Activated CD4-positive, alpha-beta T cell treated with anti-CD3 and anti-CD28 coated beads, Interleukin-2, amount 10 ng/mL, durations not matched to agents 7 days and 5 days (primary cell): Measurements from ENCODE around the gene SECISBP2L. TPM values are rescaled to one million over a fixed set of nuclear protein-coding genes. Genes with fewer than 3 reads are reported as not detected.

Source experiments
- CTCF ChIA-PET: fragments of 350-600 bp; sonication (Branson Sonifier 250); formaldehyde crosslinking; loops from one replicate; lab custom pipeline; 2021; ENCODE audit warnings: antibody characterized with exemption; lab: Charles Lee
- POLR2A ChIA-PET: fragments of 350-600 bp; sonication (Branson Sonifier 250); formaldehyde crosslinking; loops from one replicate; lab custom pipeline; 2021; ENCODE audit warnings: antibody characterized with exemption; lab: Charles Lee
- DNase-seq: peaks from one replicate; pipeline ENCODE4 v3.0.0-alpha.2; 2020
- H3K27ac Mint-ChIP-seq: one replicate; pipeline ENCODE4 v1.8.0; 2021; ENCODE audit warnings: mild to moderate bottlenecking, moderate library complexity, mixed read lengths
- H3K27me3 Mint-ChIP-seq: one replicate; pipeline ENCODE4 v1.8.0; 2021; ENCODE audit warnings: mixed read lengths
- H3K36me3 Mint-ChIP-seq: one replicate; pipeline ENCODE4 v1.8.0; 2021; ENCODE audit warnings: low read depth, mixed read lengths
- H3K4me1 Mint-ChIP-seq: one replicate; pipeline ENCODE4 v1.8.0; 2021; ENCODE audit warnings: mixed read lengths
- H3K4me3 Mint-ChIP-seq: one replicate; pipeline ENCODE4 v1.8.0; 2021; ENCODE audit warnings: mild to moderate bottlenecking, moderate library complexity, mixed read lengths
- H3K9me3 Mint-ChIP-seq: one replicate; pipeline ENCODE4 v1.8.0; 2021; ENCODE audit warnings: mixed read lengths
- total RNA-seq, 2 experiments: library from RNA; stranded (reverse); gene quantifications; one replicate each; pipeline ENCODE4 v1.2.3, GENCODE V29; 2021

The SECISBP2L gene
- total RNA-seq, 2 experiments from 2014 or later, result 29.2 to 35.8 TPM

- Mint-ChIP-seq H3K4me1 (peaks cover 3% of the 10 kb centered on the region), H3K27ac (no peak overlapping the region), H3K36me3 (peaks cover 27% of the 10 kb centered on the region), H3K27me3 (no peaks in the 10 kb centered on the region), H3K4me3 (no peak overlapping the region), H3K9me3 (no peaks in the 10 kb centered on the region)
- ChIA-PET POLR2A (no interaction called here), CTCF (interaction anchor here (0.8 kb wide), 1 partner anchor 11 kb away, joined by 3 read pairs; no protein-coding TSS in a partner anchor)
- no peak for DNase-seq
Observed at GRCh38 chr15:49031804-49032203, 14.4 kb downstream of the SECISBP2L start.

- DNase-seq, result no peak
- peaks cover 13% of the 10 kb centered on the region for H3K4me1 Mint-ChIP-seq
- H3K9me3 Mint-ChIP-seq, result no peaks in the 10 kb centered on the region
- CTCF ChIA-PET, result no interaction called here
- no peaks in the 10 kb centered on the region for H3K27me3 Mint-ChIP-seq
- H3K27ac Mint-ChIP-seq, result no peak overlapping the region
- POLR2A ChIA-PET, result no interaction called here
- no peak overlapping the region for H3K4me3 Mint-ChIP-seq
- H3K36me3 Mint-ChIP-seq, result peaks cover 40% of the 10 kb centered on the region
Observed at GRCh38 chr15:49026700-49027099, 19.5 kb downstream of the SECISBP2L start.

- H3K4me3 Mint-ChIP-seq, result no peak overlapping the region
- H3K27me3 Mint-ChIP-seq, result no peaks in the 10 kb centered on the region
Observed at GRCh38 chr15:49024840-49025239, 21.4 kb downstream of the SECISBP2L start.

GRCh38 chr15:49023354-49023753 is 22.9 kb downstream of the SECISBP2L start:
- CTCF ChIA-PET, result no interaction called here
- Mint-ChIP-seq H3K4me3 (no peak overlapping the region), H3K27ac (no peak overlapping the region), H3K9me3 (no peaks in the 10 kb centered on the region), H3K27me3 (no peaks in the 10 kb centered on the region), H3K36me3 (peaks cover 43% of the 10 kb centered on the region), H3K4me1 (peaks cover 13% of the 10 kb centered on the region)
- DNase-seq, result no peak
- POLR2A ChIA-PET, result no interaction called here

More at GRCh38 chr15:49024840-49025239, 21.4 kb downstream of the SECISBP2L start:
- POLR2A ChIA-PET, result no interaction called here
- CTCF ChIA-PET, result no interaction called here
- H3K36me3 Mint-ChIP-seq, result peaks cover 43% of the 10 kb centered on the region
- peaks cover 13% of the 10 kb centered on the region for H3K4me1 Mint-ChIP-seq
- DNase-seq, result no peak
- H3K9me3 Mint-ChIP-seq, result no peaks in the 10 kb centered on the region
- H3K27ac Mint-ChIP-seq, result no peak overlapping the region

DNA sequence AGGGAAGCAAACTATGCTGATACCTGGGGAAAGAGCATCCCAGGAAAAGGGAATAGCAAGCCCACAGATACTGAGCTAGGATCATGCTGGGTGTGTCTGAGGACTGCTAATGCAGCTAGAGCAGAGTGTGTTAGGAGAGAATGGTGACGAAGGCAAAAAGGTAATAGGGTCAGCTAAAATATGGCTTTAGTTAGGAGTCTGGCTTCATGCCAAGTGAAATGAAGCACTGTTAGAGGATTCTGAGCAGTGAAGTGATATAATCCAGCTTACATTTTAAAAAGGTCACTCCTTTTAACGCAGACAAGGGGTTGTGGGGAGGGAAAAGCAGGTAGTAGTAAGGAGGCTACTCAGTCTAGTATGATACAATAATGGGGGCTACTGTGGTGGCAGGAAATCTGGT is 30.4 kb downstream of the SECISBP2L start:
- POLR2A ChIA-PET, result no interaction called here
- Mint-ChIP-seq H3K4me1 (no peaks in the 10 kb centered on the region), H3K27me3 (no peaks in the 10 kb centered on the region), H3K27ac (no peak overlapping the region), H3K9me3 (no peaks in the 10 kb centered on the region), H3K36me3 (peaks cover 32% of the 10 kb centered on the region), H3K4me3 (no peak overlapping the region)
- CTCF ChIA-PET, result interaction anchor here (1.5 kb wide), 1 partner anchor 20 kb away, joined by 3 read pairs; no protein-coding TSS in a partner anchor
- no peak for DNase-seq

DNA sequence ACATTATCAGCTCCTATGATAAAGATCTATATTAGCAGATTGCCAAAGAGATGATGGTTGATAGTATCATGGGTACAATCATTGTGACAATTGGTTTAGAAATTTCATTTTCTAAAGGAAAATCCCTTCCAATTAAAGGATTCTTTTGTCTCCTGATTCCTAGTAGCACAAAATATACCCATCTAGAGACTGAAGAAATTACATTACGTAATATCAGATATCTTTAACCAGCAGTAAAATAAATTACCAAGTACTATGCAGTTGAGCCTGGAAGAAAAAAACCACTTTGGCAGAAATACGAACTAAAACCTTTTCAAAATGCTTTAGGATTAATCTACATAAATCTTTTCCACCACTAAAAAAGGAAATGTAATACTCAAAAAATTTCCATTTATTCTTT is 46.9 kb downstream of the SECISBP2L start:
- Mint-ChIP-seq H3K9me3 (peaks cover 8% of the 10 kb centered on the region), H3K27ac (no peak overlapping the region), H3K4me1 (no peaks in the 10 kb centered on the region), H3K4me3 (no peak overlapping the region), H3K36me3 (peaks cover 24% of the 10 kb centered on the region), H3K27me3 (no peaks in the 10 kb centered on the region)
- CTCF ChIA-PET, result interaction anchor here (1.0 kb wide), 1 partner anchor 23 kb away, joined by 4 read pairs; no protein-coding TSS in a partner anchor
- no peak for DNase-seq
- POLR2A ChIA-PET, result no interaction called here

DNA sequence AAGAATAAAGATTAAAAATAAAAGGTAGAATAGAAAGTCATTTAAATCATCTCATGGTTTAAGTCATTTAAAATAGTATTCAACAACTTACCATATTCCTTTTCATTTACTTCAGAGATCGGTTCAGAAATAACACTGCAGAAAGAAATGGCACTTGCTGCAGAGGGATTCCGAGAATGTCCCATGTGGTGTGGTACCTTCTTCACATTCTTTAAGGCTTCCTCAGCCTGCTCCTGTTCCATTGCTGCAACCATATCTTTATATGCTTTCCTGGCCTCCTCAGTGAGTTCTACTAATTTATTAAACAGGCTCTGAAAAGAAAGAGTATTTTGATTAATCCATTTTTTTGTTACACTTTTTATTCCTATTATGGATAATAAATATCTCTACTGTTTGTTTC is 50.0 kb downstream of the SECISBP2L start:
- H3K36me3 Mint-ChIP-seq, result peaks cover 36% of the 10 kb centered on the region

DNA sequence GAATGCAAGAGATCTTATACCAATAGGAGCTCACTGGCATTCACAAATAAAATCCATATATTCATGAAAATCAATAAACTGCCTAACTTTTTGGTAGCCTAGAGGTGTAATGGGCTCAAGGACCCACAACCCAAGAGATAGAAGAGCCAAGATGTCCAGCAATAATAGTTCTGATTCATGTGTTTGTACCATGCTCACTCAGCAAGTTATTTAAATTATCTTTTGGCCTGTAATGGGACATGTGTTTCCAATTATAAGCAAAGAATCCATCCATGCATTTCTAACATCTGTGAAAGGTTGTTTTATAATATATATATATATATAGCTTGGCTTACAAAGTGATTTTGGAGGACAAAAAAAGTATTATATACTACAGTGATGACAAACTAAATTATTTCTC is 52.9 kb downstream of the SECISBP2L start:
- DNase-seq, result no peak
- no peaks in the 10 kb centered on the region for H3K27me3 Mint-ChIP-seq
- ChIA-PET CTCF (interaction anchor here (0.6 to 1.9 kb wide), 3 partner anchors 11 to 393 kb away, joined by 3 to 6 read pairs (median 5); no protein-coding TSS in a partner anchor), POLR2A (interaction anchor here (0.6 kb wide), 1 partner anchor 628 kb away, joined by 3 read pairs; the partner anchor contains the start of gene DTWD1)
- peaks cover 27% of the 10 kb centered on the region for H3K36me3 Mint-ChIP-seq
- no peaks in the 10 kb centered on the region for H3K4me1 Mint-ChIP-seq
- no peaks in the 10 kb centered on the region for H3K9me3 Mint-ChIP-seq
- no peak overlapping the region for H3K4me3 Mint-ChIP-seq
- no peak overlapping the region for H3K27ac Mint-ChIP-seq

More for the DNA sequence above, 50.0 kb downstream of the SECISBP2L start:
- no peak overlapping the region for H3K4me3 Mint-ChIP-seq
- ChIA-PET CTCF (interaction anchor here (1.2 kb wide), 1 partner anchor 20 kb away, joined by 3 read pairs; no protein-coding TSS in a partner anchor), POLR2A (no interaction called here)
- H3K27me3 Mint-ChIP-seq, result no peaks in the 10 kb centered on the region
- no peak overlapping the region for H3K27ac Mint-ChIP-seq
- H3K4me1 Mint-ChIP-seq, result no peaks in the 10 kb centered on the region
- no peak for DNase-seq
- no peaks in the 10 kb centered on the region for H3K9me3 Mint-ChIP-seq

GRCh38 chr15:48992545-48992944 is 53.7 kb downstream of the SECISBP2L start:
- no peaks in the 10 kb centered on the region for H3K27me3 Mint-ChIP-seq
- H3K4me3 Mint-ChIP-seq, result no peak overlapping the region
- POLR2A ChIA-PET, result no interaction called here
- no peaks in the 10 kb centered on the region for H3K4me1 Mint-ChIP-seq
- H3K9me3 Mint-ChIP-seq, result no peaks in the 10 kb centered on the region
- CTCF ChIA-PET, result interaction anchor here (0.6 to 2.1 kb wide), 2 partner anchors 17 to 394 kb away, joined by 3 to 11 read pairs; no protein-coding TSS in a partner anchor
- H3K27ac Mint-ChIP-seq, result no peak overlapping the region
- DNase-seq, result no peak
- H3K36me3 Mint-ChIP-seq, result peaks cover 30% of the 10 kb centered on the region

GRCh38 chr15:48992096-48992495 is 54.1 kb downstream of the SECISBP2L start:
- peaks cover 28% of the 10 kb centered on the region for H3K36me3 Mint-ChIP-seq
- no peaks in the 10 kb centered on the region for H3K27me3 Mint-ChIP-seq
- H3K4me1 Mint-ChIP-seq, result no peaks in the 10 kb centered on the region
- no peak overlapping the region for H3K4me3 Mint-ChIP-seq
- ChIA-PET POLR2A (no interaction called here), CTCF (interaction anchor here (2.1 kb wide), 1 partner anchor 16 kb away, joined by 11 read pairs; no protein-coding TSS in a partner anchor)
- no peaks in the 10 kb centered on the region for H3K9me3 Mint-ChIP-seq
- no peak overlapping the region for H3K27ac Mint-ChIP-seq
- DNase-seq, result no peak

GRCh38 chr15:48989170-48989569 is 57.1 kb downstream of the SECISBP2L start:
- H3K4me3 Mint-ChIP-seq, result no peak overlapping the region
- ChIA-PET CTCF (interaction anchor here (0.8 kb wide), 1 partner anchor 23 kb away, joined by 3 read pairs; no protein-coding TSS in a partner anchor), POLR2A (no interaction called here)
- H3K4me1 Mint-ChIP-seq, result no peaks in the 10 kb centered on the region
- DNase-seq, result no peak
- peaks cover 25% of the 10 kb centered on the region for H3K36me3 Mint-ChIP-seq
- no peak overlapping the region for H3K27ac Mint-ChIP-seq
- H3K27me3 Mint-ChIP-seq, result no peaks in the 10 kb centered on the region
- H3K9me3 Mint-ChIP-seq, result no peaks in the 10 kb centered on the region

DNA sequence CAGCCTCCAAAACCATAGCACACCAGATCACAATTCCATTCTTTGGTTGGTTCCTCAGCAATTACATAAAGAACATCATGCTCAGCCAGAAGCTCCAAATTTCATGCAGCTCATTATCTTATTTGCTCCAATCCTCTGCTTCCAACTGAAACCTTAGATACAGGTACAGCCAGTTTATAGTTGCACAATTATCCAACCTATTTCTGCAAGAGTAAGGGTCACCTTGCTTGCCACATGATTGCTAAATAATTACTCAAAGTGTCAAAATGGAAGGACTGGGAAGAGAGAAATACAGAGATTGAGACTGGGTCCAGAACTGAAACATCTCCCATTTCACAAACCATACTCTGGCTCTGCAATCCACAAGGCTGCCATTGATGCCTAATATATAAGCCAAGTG is 59.1 kb downstream of the SECISBP2L start:
- CTCF ChIA-PET, result interaction anchor here (0.9 kb wide), 1 partner anchor 12 kb away, joined by 4 read pairs; no protein-coding TSS in a partner anchor
- POLR2A ChIA-PET, result no interaction called here
- Mint-ChIP-seq H3K36me3 (peaks cover 11% of the 10 kb centered on the region), H3K27ac (no peak overlapping the region), H3K4me3 (no peak overlapping the region), H3K27me3 (no peaks in the 10 kb centered on the region), H3K4me1 (no peaks in the 10 kb centered on the region), H3K9me3 (no peaks in the 10 kb centered on the region)
- DNase-seq, result no peak

DNA sequence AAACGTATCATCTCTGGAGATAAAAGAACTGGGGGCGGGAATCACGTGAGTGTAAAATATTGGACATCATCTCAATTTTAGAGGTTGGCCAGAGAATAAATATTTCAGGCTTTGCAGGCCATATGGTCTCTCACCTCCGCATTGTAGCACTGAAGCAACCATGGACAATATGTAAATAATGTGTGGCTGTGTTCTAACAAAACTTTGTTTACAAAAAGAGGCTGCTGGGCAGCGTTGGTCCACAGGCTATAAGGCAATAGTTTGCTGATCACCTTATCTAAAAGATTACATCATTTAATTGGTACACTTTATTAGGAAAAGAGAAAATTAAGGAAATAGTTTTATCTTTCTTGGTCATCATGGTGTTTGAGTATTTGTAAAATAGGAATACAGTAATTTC is 60.0 kb downstream of the SECISBP2L start:
- H3K4me3 Mint-ChIP-seq, result no peak overlapping the region
- ChIA-PET CTCF (interaction anchor here (2.8 kb wide), 1 partner anchor 11 kb away, joined by 11 read pairs; no protein-coding TSS in a partner anchor), POLR2A (no interaction called here)

More for the DNA sequence above, 60.0 kb downstream of the SECISBP2L start:
- Mint-ChIP-seq H3K27me3 (no peaks in the 10 kb centered on the region), H3K9me3 (no peaks in the 10 kb centered on the region), H3K4me1 (no peaks in the 10 kb centered on the region), H3K36me3 (peaks cover 7% of the 10 kb centered on the region), H3K27ac (no peak overlapping the region)
- DNase-seq, result no peak
